HEK293 (cell line): ENCODE results near the gene B3GALT5.

Experiments used
- CTCF ChIA-PET: fragments of 350-600 bp; formaldehyde crosslinking; extraction: SDS; loops from one replicate; lab custom pipeline; 2021; ENCODE audit warnings: antibody characterized with exemption; lab: Yijun Ruan, JAX
- POLR2A ChIA-PET: fragments of 300-600 bp; formaldehyde crosslinking; extraction: SDS; loops from one replicate; lab custom pipeline; 2020; ENCODE audit warnings: antibody characterized with exemption, inconsistent platforms; lab: Yijun Ruan, JAX
- H3K27ac ChIP-seq: fragments of 200-500 bp; sonication (Bioruptor generic); 2 replicates; pipeline ENCODE4 v1.5.1; 2014; ENCODE audit warnings: low read depth, low read length, control low read depth, inconsistent platforms; ENCODE audit errors: extremely low read depth
- H3K36me3 ChIP-seq, 2 experiments: fragments of 200-500 bp in 1 of 2; sonication (Bioruptor generic) in 1 of 2; 1 replicate in 1 of 2; 2 replicates in 1 of 2; pipeline ENCODE4 v1.5.1; 2014 to 2017; ENCODE audit warnings: inconsistent platforms in 2 of 2, low read length in 2 of 2; ENCODE audit not compliant: control insufficient read depth in 2 of 2, insufficient read depth in 1 of 2
- H3K4me1 ChIP-seq: fragments of 200-500 bp; sonication (Bioruptor generic); 2 replicates; pipeline ENCODE4 v1.5.1; 2014; ENCODE audit warnings: mild to moderate bottlenecking, low read length, inconsistent platforms; ENCODE audit not compliant: control insufficient read depth, insufficient read depth
- H3K4me3 ChIP-seq: 2 replicates; pipeline ENCODE4 v1.5.1; 2011; ENCODE audit warnings: low read depth, mild to moderate bottlenecking, control low read depth, low read length, moderate library complexity
- H3K9me3 ChIP-seq: fragments of 200-500 bp; sonication (Bioruptor generic); 2 replicates; pipeline ENCODE4 v1.5.1; 2014; ENCODE audit warnings: low read depth, low read length, inconsistent platforms; ENCODE audit not compliant: control insufficient read depth, insufficient read depth
- ATF2 ChIP-seq: fragments of 450-650 bp; formaldehyde crosslinking; IDR thresholded peaks from 2 replicates; pipeline ENCODE4 v1.5.1; 2016; ENCODE audit warnings: missing biosample characterization, missing genetic modification characterization, low read depth
- EGR2 ChIP-seq: fragments of 450-650 bp; formaldehyde crosslinking; IDR thresholded peaks from 2 replicates; pipeline ENCODE4 v1.5.1; 2016; ENCODE audit warnings: low read depth, missing biosample characterization, missing genetic modification characterization
- FEZF1 ChIP-seq: fragments of 450-650 bp; formaldehyde crosslinking; IDR thresholded peaks from 2 replicates; pipeline ENCODE4 v1.5.1; 2016; ENCODE audit warnings: missing biosample characterization, missing genetic modification characterization
- KLF1 ChIP-seq: fragments of 450-650 bp; formaldehyde crosslinking; IDR thresholded peaks from 2 replicates; pipeline ENCODE4 v1.5.1; 2016; ENCODE audit warnings: missing biosample characterization, missing genetic modification characterization
- KLF10 ChIP-seq: fragments of 450-650 bp; IDR thresholded peaks from 2 replicates; pipeline ENCODE4 v1.5.1; 2018; ENCODE audit warnings: missing biosample characterization, mild to moderate bottlenecking, missing genetic modification characterization
- OVOL3 ChIP-seq: fragments of 450-650 bp; formaldehyde crosslinking; IDR thresholded peaks from 2 replicates; pipeline ENCODE4 v1.5.1; 2016; ENCODE audit warnings: missing biosample characterization, missing genetic modification characterization
- SCRT2 ChIP-seq: fragments of 450-650 bp; formaldehyde crosslinking; IDR thresholded peaks from 2 replicates; pipeline ENCODE4 v1.5.1; 2016; ENCODE audit warnings: missing biosample characterization, missing genetic modification characterization
- TRIM28 ChIP-seq: IDR thresholded peaks from 2 replicates; pipeline ENCODE4 v1.6.1; 2011; ENCODE audit warnings: low read length, control low read depth, borderline replicate concordance
- WT1 ChIP-seq: fragments of 450-650 bp; formaldehyde crosslinking; IDR thresholded peaks from 2 replicates; pipeline ENCODE4 v1.5.1; 2016; ENCODE audit warnings: missing biosample characterization, missing genetic modification characterization
- ZBTB1 ChIP-seq: fragments of 450-650 bp; formaldehyde crosslinking; IDR thresholded peaks from 2 replicates; pipeline ENCODE4 v1.5.1; 2016; ENCODE audit warnings: missing biosample characterization, missing genetic modification characterization
- ZFHX2 ChIP-seq: fragments of 450-650 bp; formaldehyde crosslinking; conservative IDR thresholded peaks from 2 replicates; pipeline ENCODE4 v1.5.1; 2016; ENCODE audit warnings: missing biosample characterization, missing genetic modification characterization
- ZFP41 ChIP-seq: fragments of 450-650 bp; formaldehyde crosslinking; IDR thresholded peaks from 2 replicates; pipeline ENCODE4 v1.5.1; 2016; ENCODE audit warnings: missing biosample characterization, missing genetic modification characterization, borderline replicate concordance
- ZNF16 ChIP-seq: fragments of 450-650 bp; formaldehyde crosslinking; IDR thresholded peaks from 2 replicates; pipeline ENCODE4 v1.5.1; 2016; ENCODE audit warnings: low read depth, missing biosample characterization, missing genetic modification characterization
- ZNF19 ChIP-seq: fragments of 450-650 bp; formaldehyde crosslinking; IDR thresholded peaks from 2 replicates; pipeline ENCODE4; 2016; ENCODE audit warnings: missing biosample characterization, missing genetic modification characterization, low read depth
- ZNF266 ChIP-seq: fragments of 450-650 bp; formaldehyde crosslinking; IDR thresholded peaks from 2 replicates; pipeline ENCODE4 v1.5.1; 2016; ENCODE audit warnings: missing biosample characterization, missing genetic modification characterization, low read depth
- ZNF335 ChIP-seq: fragments of 450-650 bp; formaldehyde crosslinking; conservative IDR thresholded peaks from 2 replicates; pipeline ENCODE4 v1.5.1; 2016; ENCODE audit warnings: missing biosample characterization, missing genetic modification characterization
- ZNF341 ChIP-seq: fragments of 450-650 bp; formaldehyde crosslinking; IDR thresholded peaks from 2 replicates; pipeline ENCODE4; 2016; ENCODE audit warnings: low read depth, missing biosample characterization, missing genetic modification characterization
- ZNF416 ChIP-seq: fragments of 450-650 bp; formaldehyde crosslinking; IDR thresholded peaks from 2 replicates; pipeline ENCODE4 v1.5.1; 2016; ENCODE audit warnings: missing biosample characterization, missing genetic modification characterization
- ZNF621 ChIP-seq: fragments of 450-650 bp; formaldehyde crosslinking; IDR thresholded peaks from 2 replicates; pipeline ENCODE4 v1.5.1; 2017; ENCODE audit warnings: missing biosample characterization, missing genetic modification characterization
- ZNF654 ChIP-seq: fragments of 450-650 bp; formaldehyde crosslinking; IDR thresholded peaks from 2 replicates; pipeline ENCODE4 v1.5.1; 2016; ENCODE audit warnings: low read depth, missing biosample characterization, missing genetic modification characterization
- ZNF660 ChIP-seq: fragments of 450-650 bp; IDR thresholded peaks from 2 replicates; pipeline ENCODE4 v1.5.1; 2018; ENCODE audit warnings: missing biosample characterization, mild to moderate bottlenecking, missing genetic modification characterization
- ZNF768 ChIP-seq: fragments of 450-650 bp; formaldehyde crosslinking; IDR thresholded peaks from 2 replicates; pipeline ENCODE4 v1.5.1; 2018; ENCODE audit warnings: missing biosample characterization, mild to moderate bottlenecking, missing genetic modification characterization
- ZSCAN30 ChIP-seq: fragments of 450-650 bp; IDR thresholded peaks from 2 replicates; pipeline ENCODE4 v1.5.1; 2018; ENCODE audit warnings: missing biosample characterization, mild to moderate bottlenecking, missing genetic modification characterization, moderate library complexity
- ZXDB ChIP-seq: fragments of 450-650 bp; formaldehyde crosslinking; IDR thresholded peaks from 2 replicates; pipeline ENCODE4 v1.5.1; 2016; ENCODE audit warnings: missing biosample characterization, missing genetic modification characterization
- TF ChIP-seq, protein P1 (sequence below): fragments of 450-650 bp; formaldehyde crosslinking; IDR thresholded peaks from 2 replicates; pipeline ENCODE4 v1.5.1; 2016; ENCODE audit warnings: missing biosample characterization, missing genetic modification characterization, borderline replicate concordance

B3GALT5 gene

DNA sequence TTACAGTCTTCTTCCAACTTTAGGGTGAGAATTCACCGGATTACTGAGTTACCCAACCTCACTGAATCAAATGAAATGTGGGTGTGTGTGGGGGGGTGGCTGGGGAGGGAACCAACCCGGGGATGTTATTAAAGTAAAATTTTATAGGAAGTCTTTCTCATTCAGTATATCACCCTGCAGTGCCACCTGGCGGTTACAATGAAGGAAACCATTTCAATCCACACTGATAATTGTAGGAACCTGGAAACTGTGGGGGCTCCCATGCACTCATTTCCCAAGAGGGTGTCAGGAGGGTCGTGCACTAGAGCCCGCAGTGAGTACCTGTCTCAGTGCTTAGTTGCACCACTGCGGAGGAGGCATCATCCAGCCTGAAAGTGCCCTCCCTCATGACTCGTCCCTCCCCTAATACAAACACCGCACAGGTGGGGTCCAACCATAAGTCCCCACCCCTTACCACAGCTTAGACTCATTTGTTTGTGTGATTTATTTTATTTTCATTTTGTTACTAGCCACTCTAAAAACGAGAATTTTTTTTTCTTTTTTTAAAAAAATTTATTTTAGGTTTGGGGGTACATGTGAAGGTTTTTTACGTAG, 103.2 kb downstream of the B3GALT5 start:
- POLR2A ChIA-PET: no interaction called here
- Histone ChIP-seq H3K4me1 (no peaks in the 10 kb centered on the region), H3K36me3 (no peaks in the 10 kb centered on the region), H3K4me3 (no peak overlapping the region), H3K9me3 (no peaks in the 10 kb centered on the region), H3K27ac (no peak overlapping the region)
- TF ChIP-seq ZNF19 (tag by site-specific recombination): no peak
- TF ChIP-seq ZNF654 (tag by site-specific recombination): peak; percentile 47
- 0 out of 2 replicates have a peak, but pooled peaks have one; percentile 23 for TF ChIP-seq EGR2 (tag by site-specific recombination)
- TF ChIP-seq, protein P1, sequence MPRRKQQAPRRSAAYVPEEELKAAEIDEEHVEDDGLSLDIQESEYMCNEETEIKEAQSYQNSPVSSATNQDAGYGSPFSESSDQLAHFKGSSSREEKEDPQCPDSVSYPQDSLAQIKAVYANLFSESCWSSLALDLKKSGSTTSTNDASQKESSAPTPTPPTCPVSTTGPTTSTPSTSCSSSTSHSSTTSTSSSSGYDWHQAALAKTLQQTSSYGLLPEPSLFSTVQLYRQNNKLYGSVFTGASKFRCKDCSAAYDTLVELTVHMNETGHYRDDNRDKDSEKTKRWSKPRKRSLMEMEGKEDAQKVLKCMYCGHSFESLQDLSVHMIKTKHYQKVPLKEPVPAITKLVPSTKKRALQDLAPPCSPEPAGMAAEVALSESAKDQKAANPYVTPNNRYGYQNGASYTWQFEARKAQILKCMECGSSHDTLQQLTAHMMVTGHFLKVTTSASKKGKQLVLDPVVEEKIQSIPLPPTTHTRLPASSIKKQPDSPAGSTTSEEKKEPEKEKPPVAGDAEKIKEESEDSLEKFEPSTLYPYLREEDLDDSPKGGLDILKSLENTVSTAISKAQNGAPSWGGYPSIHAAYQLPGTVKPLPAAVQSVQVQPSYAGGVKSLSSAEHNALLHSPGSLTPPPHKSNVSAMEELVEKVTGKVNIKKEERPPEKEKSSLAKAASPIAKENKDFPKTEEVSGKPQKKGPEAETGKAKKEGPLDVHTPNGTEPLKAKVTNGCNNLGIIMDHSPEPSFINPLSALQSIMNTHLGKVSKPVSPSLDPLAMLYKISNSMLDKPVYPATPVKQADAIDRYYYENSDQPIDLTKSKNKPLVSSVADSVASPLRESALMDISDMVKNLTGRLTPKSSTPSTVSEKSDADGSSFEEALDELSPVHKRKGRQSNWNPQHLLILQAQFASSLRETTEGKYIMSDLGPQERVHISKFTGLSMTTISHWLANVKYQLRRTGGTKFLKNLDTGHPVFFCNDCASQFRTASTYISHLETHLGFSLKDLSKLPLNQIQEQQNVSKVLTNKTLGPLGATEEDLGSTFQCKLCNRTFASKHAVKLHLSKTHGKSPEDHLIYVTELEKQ (tag by site-specific recombination): no peak
- peak; percentile 44; the same call in 1 of the 2 replicates for TF ChIP-seq KLF1 (tag by site-specific recombination)
- no peak for TF ChIP-seq SCRT2 (tag by site-specific recombination)
- TF ChIP-seq ZFHX2 (tag by site-specific recombination): 0 out of 2 replicates have a peak, but pooled peaks have one; percentile 22
- CTCF ChIA-PET: interaction anchor here (0.7 to 9.0 kb wide), 20 partner anchors 9 to 405 kb away, joined by 3 to 172 read pairs (median 4); no protein-coding TSS in a partner anchor

GRCh38 chr21:39720126-39720778, 107.5 kb downstream of the B3GALT5 start:
- H3K4me3 ChIP-seq: no peak overlapping the region
- no peak overlapping the region for H3K27ac ChIP-seq
- POLR2A ChIA-PET: no interaction called here
- H3K9me3 ChIP-seq: no peaks in the 10 kb centered on the region
- CTCF ChIA-PET: interaction anchor here (0.6 to 9.0 kb wide), 2 partner anchors 202 to 401 kb away, joined by 4 to 172 read pairs; no protein-coding TSS in a partner anchor
- no peaks in the 10 kb centered on the region for H3K4me1 ChIP-seq
- TF ChIP-seq ZNF416 (tag by site-specific recombination) (no peak), ZNF341 (tag by site-specific recombination) (no peak), TRIM28 (no peak), ZXDB (no peak), ZNF335 (no peak), ZNF768 (no peak), KLF10 (no peak), ZSCAN30 (tag by site-specific recombination) (no peak), OVOL3 (tag by site-specific recombination) (no peak), ZBTB1 (tag by site-specific recombination) (no peak)
- no peaks in the 10 kb centered on the region for H3K36me3 ChIP-seq

GRCh38 chr21:39721885-39722284, 109.1 kb downstream of the B3GALT5 start:
- no peak for TF ChIP-seq ZFP41 (tag by site-specific recombination)
- TF ChIP-seq WT1: no peak
- no peak for TF ChIP-seq ZNF416 (tag by site-specific recombination)
- no peak for TF ChIP-seq ZNF266 (tag by site-specific recombination)
- TF ChIP-seq ZNF621 (tag by site-specific recombination): no peak
- TF ChIP-seq ZNF660 (tag by site-specific recombination): no peak
- TF ChIP-seq ATF2 (tag by site-specific recombination): no peak
- no peak for TF ChIP-seq FEZF1 (tag by site-specific recombination)
- TF ChIP-seq ZNF16: no peak
- H3K4me1 ChIP-seq: no peaks in the 10 kb centered on the region
- H3K36me3 ChIP-seq: no peaks in the 10 kb centered on the region
- H3K9me3 ChIP-seq: no peaks in the 10 kb centered on the region
- POLR2A ChIA-PET: interaction anchor here (0.7 kb wide), 1 partner anchor 341 kb away, joined by 3 read pairs; no protein-coding TSS in a partner anchor
- CTCF ChIA-PET: interaction anchor here (1.6 kb wide), 1 partner anchor 204 kb away, joined by 13 read pairs; no protein-coding TSS in a partner anchor
- no peak overlapping the region for H3K27ac ChIP-seq
- no peak overlapping the region for H3K4me3 ChIP-seq
